AG09309 (cell line): ENCODE results near the gene SLC22A23.

Experiments used
- DNase-seq: peaks from one replicate; pipeline ENCODE4 v3.0.0-alpha.2; 2010; ENCODE audit warnings: low read depth
- H3K4me3 ChIP-seq: 2 replicates; pipeline ENCODE4 v1.5.1; 2011; ENCODE audit warnings: mild to moderate bottlenecking, low read depth, low read length, moderate library complexity; ENCODE audit not compliant: control insufficient read depth
- CTCF ChIP-seq: IDR thresholded peaks from 2 replicates; pipeline ENCODE4 v1.5.1; 2011; ENCODE audit warnings: mild to moderate bottlenecking, low read depth, low read length, inconsistent platforms; ENCODE audit not compliant: insufficient read depth, control insufficient read depth; ENCODE audit errors: missing control alignments

The SLC22A23 gene

GRCh38 chr6:3323696-3324261, 133.1 kb downstream of the SLC22A23 start:
- no peak for DNase-seq
- H3K4me3 ChIP-seq = no peak overlapping the region
- no peak for TF ChIP-seq CTCF

- no peak for TF ChIP-seq CTCF
- H3K4me3 ChIP-seq = no peak overlapping the region
- DNase-seq = no peak
These were observed 133.7 kb downstream of the SLC22A23 start for GRCh38 chr6:3323148-3323547.

GRCh38 chr6:3322366-3322890, 134.4 kb downstream of the SLC22A23 start:
- no peak for DNase-seq
- no peak for TF ChIP-seq CTCF
- H3K4me3 ChIP-seq = no peak overlapping the region

- H3K4me3 ChIP-seq = no peak overlapping the region
- no peak for DNase-seq
- no peak for TF ChIP-seq CTCF
These were observed 135.0 kb downstream of the SLC22A23 start for GRCh38 chr6:3321875-3322274.

- TF ChIP-seq CTCF = no peak
- no peak for DNase-seq
- H3K4me3 ChIP-seq = no peak overlapping the region
These were observed 135.8 kb downstream of the SLC22A23 start for GRCh38 chr6:3321042-3321441.

- TF ChIP-seq CTCF = no peak
These were observed 136.5 kb downstream of the SLC22A23 start for GRCh38 chr6:3320238-3320811.

GRCh38 chr6:3319610-3320200, 137.1 kb downstream of the SLC22A23 start:
- no peak for TF ChIP-seq CTCF
- no peak overlapping the region for H3K4me3 ChIP-seq
- DNase-seq = no peak

More at GRCh38 chr6:3320238-3320811, 136.5 kb downstream of the SLC22A23 start:
- no peak overlapping the region for H3K4me3 ChIP-seq
- no peak for DNase-seq
